Lower lobe of right lung (tissue), 2 donors: ENCODE data around the gene GLMN. TPM values are rescaled to one million over a fixed set of nuclear protein-coding genes. Genes with fewer than 3 reads are reported as not detected.

Source experiments
- ATAC-seq, 2 donors: fragments of 200-7000 bp; cut with Tn5 transposase; one replicate each; pipeline ENCODE4 v1.9.1; 2020 to 2022; ENCODE audit warnings: mild to moderate bottlenecking in 2 of 2, moderate library complexity in 2 of 2
- DNase-seq: peaks from one replicate; pipeline ENCODE4 v3.0.0-alpha.2; 2020
- H3K27ac ChIP-seq: fragments of 200-600 bp; one replicate; pipeline ENCODE4 v1.8.0; 2022
- H3K27me3 ChIP-seq: fragments of 200-600 bp; one replicate; pipeline ENCODE4 v1.8.0; 2022; ENCODE audit warnings: low read depth
- H3K36me3 ChIP-seq: fragments of 200-600 bp; one replicate; pipeline ENCODE4 v1.8.0; 2022; ENCODE audit warnings: mild to moderate bottlenecking
- H3K4me1 ChIP-seq: fragments of 200-600 bp; one replicate; pipeline ENCODE4 v1.8.0; 2022
- H3K4me3 ChIP-seq: fragments of 200-600 bp; one replicate; pipeline ENCODE4 v1.8.0; 2022; ENCODE audit warnings: mild to moderate bottlenecking
- H3K9me3 ChIP-seq: fragments of 200-600 bp; one replicate; pipeline ENCODE4 v1.8.0; 2022
- CTCF ChIP-seq: fragments of 200-600 bp; IDR thresholded peaks from one replicate; pipeline ENCODE4 v1.8.0; 2022; ENCODE audit warnings: antibody characterized with exemption, mild to moderate bottlenecking
- intact Hi-C: fragments of 100-400 bp; cut with DNase I; formaldehyde crosslinking; loops from one replicate; pipeline ENCODE4 v1.11.0; 2022
- total RNA-seq: library from RNA; stranded (reverse); fragmentation: NEBNext Ultra II Directional; extraction: Animal tissue kit (Norgen Biotek cat#: 25700); gene quantifications from one replicate; pipeline ENCODE4 v1.2.1, GENCODE V29; 2021
- donor health status: DM: no; HTN: yes; CAD: no; lungs with severe emphysema.

GLMN gene
- total RNA-seq, 1 donor from 2014 or later, result 6.5 TPM

DNA sequence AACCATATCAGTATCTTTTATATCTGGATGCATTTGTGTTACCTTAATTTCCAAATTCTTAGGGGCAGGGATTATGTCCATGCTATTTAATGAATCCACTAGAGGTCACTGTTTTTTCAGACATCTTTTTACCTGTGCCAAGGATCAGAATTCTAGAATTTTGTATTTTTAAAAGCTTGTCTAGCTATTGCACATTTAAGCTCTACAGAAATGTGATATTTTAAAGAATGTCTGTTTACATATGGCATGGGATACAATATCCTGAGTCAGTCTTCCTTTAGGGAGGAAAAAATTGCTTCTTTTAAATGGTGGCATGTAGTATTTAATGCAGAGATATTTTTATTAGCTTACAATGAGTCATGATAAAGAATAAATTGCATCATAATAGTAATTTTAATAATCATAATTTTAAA lies 11.4 kb upstream of the GLMN start:
- intact Hi-C loops, result no loop called here
- DNase-seq (no peak), ATAC-seq (no peak)
- no peak overlapping the region for H3K27ac ChIP-seq
- H3K4me1 ChIP-seq, result no peaks in the 10 kb centered on the region
- H3K36me3 ChIP-seq, result peaks cover 46% of the 10 kb centered on the region
- no peaks in the 10 kb centered on the region for H3K27me3 ChIP-seq
- peak; percentile 53 for TF ChIP-seq CTCF
- H3K9me3 ChIP-seq, result no peaks in the 10 kb centered on the region
- no peak overlapping the region for H3K4me3 ChIP-seq

DNA sequence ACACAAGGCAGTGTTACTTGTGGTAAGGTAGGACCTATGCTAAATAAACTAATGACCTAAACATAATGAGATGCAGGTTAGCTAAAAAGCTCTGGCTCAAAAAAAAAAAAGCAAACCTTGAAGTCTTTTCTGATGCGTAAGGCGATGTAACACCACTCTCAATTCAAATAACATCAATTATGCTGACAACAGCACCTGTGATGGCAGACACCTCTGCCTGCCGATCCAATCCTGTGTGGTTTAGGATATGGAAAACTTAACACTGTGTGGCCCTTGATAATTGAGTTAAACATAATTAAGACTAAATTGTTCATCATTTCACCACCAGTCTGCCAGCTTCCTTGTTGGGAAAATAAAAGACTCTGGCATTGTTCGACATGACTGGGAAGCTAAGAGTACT lies 9.2 kb upstream of the GLMN start:
- intact Hi-C loops, result no loop called here
- Histone ChIP-seq H3K36me3 (peaks cover 63% of the 10 kb centered on the region), H3K4me3 (no peak overlapping the region), H3K4me1 (no peaks in the 10 kb centered on the region), H3K27ac (no peak overlapping the region), H3K27me3 (no peaks in the 10 kb centered on the region), H3K9me3 (no peaks in the 10 kb centered on the region)
- DNase-seq, result no peak
- no peak for TF ChIP-seq CTCF
- no peak for ATAC-seq

GRCh38 chr1:92306020-92306419 lies 7.2 kb upstream of the GLMN start:
- Histone ChIP-seq H3K36me3 (peaks cover 51% of the 10 kb centered on the region), H3K27me3 (no peaks in the 10 kb centered on the region), H3K4me3 (no peak overlapping the region), H3K4me1 (no peaks in the 10 kb centered on the region), H3K9me3 (no peaks in the 10 kb centered on the region), H3K27ac (no peak overlapping the region)
- TF ChIP-seq CTCF, result no peak
- intact Hi-C loops, result no loop called here
- ATAC-seq (no peak), DNase-seq (no peak)

- no peak for DNase-seq
- TF ChIP-seq CTCF, result no peak
- Histone ChIP-seq H3K9me3 (no peaks in the 10 kb centered on the region), H3K27ac (no peak overlapping the region), H3K36me3 (peaks cover 37% of the 10 kb centered on the region), H3K4me3 (no peak overlapping the region), H3K27me3 (no peaks in the 10 kb centered on the region), H3K4me1 (peaks cover 21% of the 10 kb centered on the region)
- intact Hi-C loops, result no loop called here
- no peak for ATAC-seq
Measured at GRCh38 chr1:92301021-92301420, 2.2 kb upstream of the GLMN start.

GRCh38 chr1:92299477-92300150 lies 827 bp upstream of the GLMN start:
- ATAC-seq (no peak), DNase-seq (no peak)
- Histone ChIP-seq H3K27me3 (no peaks in the 10 kb centered on the region), H3K4me1 (peaks cover 21% of the 10 kb centered on the region), H3K9me3 (no peaks in the 10 kb centered on the region), H3K27ac (peak overlapping the region; percentile 88), H3K36me3 (peaks cover 31% of the 10 kb centered on the region), H3K4me3 (peak overlapping the region; percentile 77)
- TF ChIP-seq CTCF, result no peak
- intact Hi-C loops, result no loop called here
